Thyroid gland (tissue), 4 donors: ENCODE data around the gene SLC45A2. TPM values are rescaled to one million over a fixed set of nuclear protein-coding genes. Genes with fewer than 3 reads are reported as not detected.

Source experiments
- DNase-seq, 2 donors: peaks; one replicate each; pipeline ENCODE4 v3.0.0-alpha.2; 2019
- H3K27ac ChIP-seq, 3 donors: fragments of 200-600 bp; sonication (generic); 1 replicate in 2 of 3; 2 replicates in 1 of 3; pipeline ENCODE4 v1.5.1; 2016 to 2019; ENCODE audit warnings: mild to moderate bottlenecking in 1 of 3, moderate library complexity in 1 of 3
- H3K27me3 ChIP-seq: fragments of 200-600 bp; sonication (generic); one replicate; pipeline ENCODE4 v1.5.1; 2019
- H3K36me3 ChIP-seq, 2 donors: fragments of 200-600 bp; sonication (generic); one replicate each; pipeline ENCODE4 v1.5.1; 2016 to 2019
- H3K4me1 ChIP-seq, 2 donors: fragments of 200-600 bp; sonication (generic); one replicate each; pipeline ENCODE4 v1.5.1; 2017 to 2019
- H3K4me3 ChIP-seq, 3 donors: fragments of 200-600 bp; sonication (generic); replicated peaks in 1 of 3; 1 replicate in 2 of 3; 2 replicates in 1 of 3; pipeline ENCODE4 v1.5.1; 2016; ENCODE audit warnings: mild to moderate bottlenecking in 1 of 3
- H3K9me3 ChIP-seq: fragments of 200-600 bp; sonication (generic); one replicate; pipeline ENCODE4 v1.5.1; 2017
- POLR2A ChIP-seq, 2 donors: fragments of 450-650 bp; IDR thresholded peaks; one replicate each; pipeline ENCODE4 v1.6.1; 2017; ENCODE audit warnings: antibody characterized with exemption in 2 of 2, mild to moderate bottlenecking in 2 of 2, moderate library complexity in 1 of 2
- WGBS, 2 donors: methylation state at CpG; one replicate each; pipeline ENCODE4 v1.1.5; 2017; 5-methylcytosine and 5-hydroxymethylcytosine counted together
- intact Hi-C: fragments of 100-400 bp; cut with DNase I; formaldehyde crosslinking; loops from one replicate; pipeline ENCODE4 v1.15.1; 2023
- total RNA-seq, 4 donors: library from RNA; depleted of rRNA; stranded (reverse); fragments of >200 nt; gene quantifications; one replicate each; pipeline ENCODE4 v1.2.3, GENCODE V29; 2016
- TF ChIP-seq, protein P1 (sequence below), 6 experiments: fragments of 200-600 bp in 3 of 6; fragments of 450-650 bp in 3 of 6; sonication (generic) in 3 of 6; IDR thresholded peaks; one replicate each; pipeline ENCODE4 v1.5.1; 2016 to 2019; ENCODE audit warnings: antibody characterized with exemption in 6 of 6, mild to moderate bottlenecking in 2 of 6, inconsistent platforms in 1 of 6, moderate library complexity in 1 of 6

Gene SLC45A2
- total RNA-seq, 4 donors from 2014 or later, result not detected

DNA sequence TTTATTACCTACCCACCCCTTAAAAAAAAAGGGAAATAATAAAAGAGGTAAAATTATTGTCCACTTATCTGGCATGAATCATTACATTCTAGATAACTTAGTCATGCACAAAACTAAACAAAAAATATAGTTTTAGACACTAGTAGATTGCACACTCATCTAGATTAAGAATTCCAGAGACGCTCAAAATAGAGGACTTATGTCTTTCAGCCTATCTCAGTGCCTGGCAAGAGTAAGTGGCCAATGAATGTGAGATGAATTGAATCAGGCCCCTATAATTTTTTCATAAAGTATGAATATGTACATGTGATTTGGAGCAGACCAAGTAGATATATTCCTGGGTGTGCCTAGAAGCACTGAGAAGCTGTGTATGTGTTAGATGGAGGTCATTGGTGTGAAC, 50.3 kb downstream of the SLC45A2 start:
- intact Hi-C loops, result loop anchor here (10.0 kb wide), 1 partner anchor 499 kb away; no protein-coding TSS in a partner anchor
- no peak for DNase-seq
- WGBS, 2 donors, result 79 to 84% methylated on average over 1 of the region's 1 CpG
- peaks cover 18% of the 10 kb centered on the region for H3K27me3 ChIP-seq
- peaks cover 0 to 12% of the 10 kb centered on the region in 2 donors for H3K4me1 ChIP-seq
- TF ChIP-seq, protein P1, sequence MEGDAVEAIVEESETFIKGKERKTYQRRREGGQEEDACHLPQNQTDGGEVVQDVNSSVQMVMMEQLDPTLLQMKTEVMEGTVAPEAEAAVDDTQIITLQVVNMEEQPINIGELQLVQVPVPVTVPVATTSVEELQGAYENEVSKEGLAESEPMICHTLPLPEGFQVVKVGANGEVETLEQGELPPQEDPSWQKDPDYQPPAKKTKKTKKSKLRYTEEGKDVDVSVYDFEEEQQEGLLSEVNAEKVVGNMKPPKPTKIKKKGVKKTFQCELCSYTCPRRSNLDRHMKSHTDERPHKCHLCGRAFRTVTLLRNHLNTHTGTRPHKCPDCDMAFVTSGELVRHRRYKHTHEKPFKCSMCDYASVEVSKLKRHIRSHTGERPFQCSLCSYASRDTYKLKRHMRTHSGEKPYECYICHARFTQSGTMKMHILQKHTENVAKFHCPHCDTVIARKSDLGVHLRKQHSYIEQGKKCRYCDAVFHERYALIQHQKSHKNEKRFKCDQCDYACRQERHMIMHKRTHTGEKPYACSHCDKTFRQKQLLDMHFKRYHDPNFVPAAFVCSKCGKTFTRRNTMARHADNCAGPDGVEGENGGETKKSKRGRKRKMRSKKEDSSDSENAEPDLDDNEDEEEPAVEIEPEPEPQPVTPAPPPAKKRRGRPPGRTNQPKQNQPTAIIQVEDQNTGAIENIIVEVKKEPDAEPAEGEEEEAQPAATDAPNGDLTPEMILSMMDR (IDR thresholded peaks at IDR 0.05), result no peak
- no peak for TF ChIP-seq POLR2A (IDR thresholded peaks at IDR 0.05)
- no peak overlapping the region for H3K4me3 ChIP-seq
- no peak overlapping the region for H3K27ac ChIP-seq
- H3K9me3 ChIP-seq, result no peaks in the 10 kb centered on the region
- no peaks in the 10 kb centered on the region for H3K36me3 ChIP-seq

DNA sequence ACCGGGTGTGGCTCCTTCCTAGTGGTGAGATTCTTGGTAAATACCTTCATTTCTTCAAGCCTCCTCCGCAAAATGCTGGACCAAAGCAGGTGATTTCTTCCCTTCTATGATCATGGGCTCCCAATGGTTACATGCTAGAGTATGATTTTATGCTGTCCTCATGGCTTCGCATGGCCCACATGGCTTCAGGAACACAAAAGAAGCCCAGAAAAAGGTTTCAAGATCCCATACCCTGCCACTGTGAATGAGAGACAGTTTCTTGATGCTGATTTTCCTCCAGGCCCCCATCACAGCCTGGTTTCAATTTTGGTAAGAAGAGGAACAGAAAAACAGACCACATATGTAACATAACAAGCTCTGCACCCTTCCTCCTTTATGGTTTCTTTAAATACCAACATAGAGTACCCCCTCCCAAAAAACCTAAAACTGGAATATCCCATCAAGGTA, 50.7 kb downstream of the SLC45A2 start:
- H3K9me3 ChIP-seq, result no peaks in the 10 kb centered on the region
- H3K36me3 ChIP-seq, result no peaks in the 10 kb centered on the region
- no peak overlapping the region for H3K4me3 ChIP-seq
- TF ChIP-seq, protein P1 (IDR thresholded peaks at IDR 0.05), result no peak
- TF ChIP-seq POLR2A (IDR thresholded peaks at IDR 0.05), result no peak
- WGBS, 2 donors, result 81% methylated on average over 3 of the region's 3 CpGs
- DNase-seq, result no peak
- intact Hi-C loops, result loop anchor here (10.0 kb wide), 1 partner anchor 499 kb away; no protein-coding TSS in a partner anchor
- H3K4me1 ChIP-seq, result peaks cover 0 to 12% of the 10 kb centered on the region in 2 donors
- no peak overlapping the region for H3K27ac ChIP-seq
- H3K27me3 ChIP-seq, result peaks cover 18% of the 10 kb centered on the region

DNA sequence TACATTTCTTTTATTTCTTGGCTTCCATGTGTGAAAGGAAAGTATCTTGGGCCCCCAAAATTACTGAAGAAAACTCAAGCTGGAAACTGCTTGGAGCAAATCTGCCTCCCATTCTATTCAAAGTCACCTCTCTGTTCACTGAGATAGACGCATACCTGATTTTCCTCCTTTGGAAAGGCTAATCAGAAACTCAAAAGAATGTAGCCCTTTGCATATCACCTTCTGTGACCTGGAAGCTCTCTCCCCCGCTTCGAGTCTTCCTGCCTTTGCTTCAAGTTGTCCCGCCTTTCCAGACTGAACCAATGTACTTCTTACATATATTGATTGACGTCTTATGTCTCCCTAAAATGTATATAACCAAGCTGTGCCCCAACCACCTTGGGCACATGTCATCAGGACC, 53.4 kb downstream of the SLC45A2 start:
- intact Hi-C loops, result loop anchor here (10.0 kb wide), 1 partner anchor 496 kb away; no protein-coding TSS in a partner anchor
- 80 to 89% methylated on average over 5 of the region's 5 CpGs for WGBS, 2 donors
- DNase-seq, result no peak
- peaks cover 0 to 5% of the 10 kb centered on the region in 2 donors for H3K4me1 ChIP-seq
- H3K9me3 ChIP-seq, result no peaks in the 10 kb centered on the region
- no peaks in the 10 kb centered on the region for H3K36me3 ChIP-seq
- no peaks in the 10 kb centered on the region for H3K27me3 ChIP-seq
- no peak overlapping the region for H3K4me3 ChIP-seq
- H3K27ac ChIP-seq, result no peak overlapping the region
- no peak for TF ChIP-seq POLR2A (IDR thresholded peaks at IDR 0.05)
- TF ChIP-seq, protein P1 (IDR thresholded peaks at IDR 0.05), result no peak

DNA sequence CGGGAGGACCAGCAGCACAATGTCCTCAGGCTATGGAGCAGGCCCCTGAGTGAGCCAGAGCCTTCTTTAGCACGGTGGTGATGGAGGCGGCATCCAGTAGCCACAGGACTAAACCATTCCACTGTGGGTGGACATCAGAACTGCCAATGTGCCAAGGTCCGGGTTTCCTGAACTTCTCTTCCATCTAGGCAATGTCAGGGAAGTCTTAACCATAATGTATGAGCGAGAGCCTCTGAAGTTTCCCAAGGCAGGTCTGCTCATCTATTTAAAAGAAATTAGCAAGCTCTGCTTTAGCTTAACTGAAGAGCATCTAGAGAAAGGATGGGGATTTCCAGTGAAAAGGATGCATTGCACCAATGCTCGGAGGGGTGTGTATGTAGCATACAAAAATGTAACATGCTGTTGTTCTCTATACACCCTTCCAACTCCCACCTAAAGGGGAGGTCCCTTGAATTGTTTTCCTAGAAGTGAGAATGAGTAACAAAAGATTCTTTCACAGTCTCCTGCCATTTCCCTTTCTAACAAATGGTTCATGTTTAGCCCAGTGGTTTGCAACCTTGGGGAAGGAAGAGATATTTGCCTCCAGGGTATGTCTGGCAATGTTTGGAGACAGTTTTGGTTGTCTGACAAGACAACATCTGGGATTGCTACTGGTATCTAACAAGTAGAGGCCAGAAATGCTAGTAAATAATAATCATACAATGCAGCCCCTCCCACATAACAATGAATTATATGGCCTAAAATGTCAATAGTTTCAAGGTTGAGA, 54.4 kb downstream of the SLC45A2 start:
- intact Hi-C loops, result loop anchor here (10.0 kb wide), 1 partner anchor 495 kb away; no protein-coding TSS in a partner anchor

More for the DNA sequence above, 54.4 kb downstream of the SLC45A2 start:
- H3K36me3 ChIP-seq, result no peaks in the 10 kb centered on the region
- WGBS, 2 donors, result 77 to 97% methylated on average over 6 of the region's 6 CpGs
- DNase-seq, result no peak
- TF ChIP-seq, protein P1 (IDR thresholded peaks at IDR 0.05), result no peak
- TF ChIP-seq POLR2A (IDR thresholded peaks at IDR 0.05), result no peak
- H3K27ac ChIP-seq, result no peak overlapping the region
- no peaks in the 10 kb centered on the region for H3K4me1 ChIP-seq
- no peaks in the 10 kb centered on the region for H3K9me3 ChIP-seq
- H3K4me3 ChIP-seq, result no peak overlapping the region
- no peaks in the 10 kb centered on the region for H3K27me3 ChIP-seq
